Pons (tissue), 1 donor: ENCODE measurements around the gene SDK1.
A peak's percentile ranks its signal among the peaks of the same experiment; 100 is the strongest.
"Not testable (repeated sequence)": the region's sequence is repeated elsewhere in the genome, so short reads cannot be mapped to it uniquely, and the experiment has no call there.

Source experiments
- DNase-seq: peaks from one replicate; pipeline ENCODE4 v3.0.0-alpha.2; 2016; ENCODE audit warnings: low spot score

The SDK1 gene

GRCh38 chr7:4204513-4205165 is 903.6 kb downstream of the SDK1 start:
- DNase-seq, result no peak

GRCh38 chr7:4205828-4206227 is 904.8 kb downstream of the SDK1 start:
- no peak for DNase-seq

- DNase-seq, result no peak
Observed at GRCh38 chr7:4207011-4207410, 906.0 kb downstream of the SDK1 start.

DNA sequence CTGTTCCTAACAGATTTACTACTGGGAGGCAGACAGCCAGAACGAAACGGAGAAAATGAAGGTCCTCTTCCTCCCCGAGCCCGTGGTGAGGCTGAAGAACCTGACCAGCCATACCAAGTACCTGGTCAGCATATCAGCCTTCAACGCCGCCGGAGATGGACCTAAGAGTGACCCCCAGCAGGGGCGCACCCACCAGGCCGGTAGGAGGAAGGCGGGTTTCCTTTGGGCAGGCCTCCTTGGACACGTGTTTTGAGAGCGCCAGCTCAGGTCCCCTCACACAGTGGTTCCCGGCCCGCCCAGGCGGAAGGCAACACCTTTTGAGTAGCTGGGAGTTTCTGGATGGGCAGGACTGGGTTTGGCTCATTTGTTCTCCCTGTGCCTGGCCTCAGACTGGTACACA is 907.0 kb downstream of the SDK1 start:
- DNase-seq, result no peak

DNA sequence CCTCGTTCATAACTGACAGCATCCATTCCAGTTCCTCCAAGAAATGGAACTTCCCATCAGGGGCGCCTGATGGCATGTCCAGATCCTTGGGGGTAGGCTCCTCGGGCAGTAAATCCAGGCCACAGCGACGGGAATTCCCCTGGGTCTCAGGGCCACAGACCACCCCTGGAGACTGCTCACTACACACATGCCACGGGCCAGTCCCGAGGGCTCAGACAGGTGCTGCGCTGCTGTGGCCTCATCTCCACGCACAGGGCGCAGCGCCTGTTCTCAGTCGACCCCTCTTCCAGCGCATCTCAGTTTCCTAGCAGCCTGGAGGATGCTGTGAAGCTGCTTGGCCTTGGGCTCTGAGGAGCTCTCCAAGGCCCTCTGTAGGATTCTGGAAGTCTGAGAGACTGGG is 907.5 kb downstream of the SDK1 start:
- no peak for DNase-seq

GRCh38 chr7:4209126-4209525 is 908.1 kb downstream of the SDK1 start:
- no peak for DNase-seq

GRCh38 chr7:4209966-4210365 is 908.9 kb downstream of the SDK1 start:
- no peak for DNase-seq

GRCh38 chr7:4210821-4211220 is 909.8 kb downstream of the SDK1 start:
- DNase-seq, result no peak

DNA sequence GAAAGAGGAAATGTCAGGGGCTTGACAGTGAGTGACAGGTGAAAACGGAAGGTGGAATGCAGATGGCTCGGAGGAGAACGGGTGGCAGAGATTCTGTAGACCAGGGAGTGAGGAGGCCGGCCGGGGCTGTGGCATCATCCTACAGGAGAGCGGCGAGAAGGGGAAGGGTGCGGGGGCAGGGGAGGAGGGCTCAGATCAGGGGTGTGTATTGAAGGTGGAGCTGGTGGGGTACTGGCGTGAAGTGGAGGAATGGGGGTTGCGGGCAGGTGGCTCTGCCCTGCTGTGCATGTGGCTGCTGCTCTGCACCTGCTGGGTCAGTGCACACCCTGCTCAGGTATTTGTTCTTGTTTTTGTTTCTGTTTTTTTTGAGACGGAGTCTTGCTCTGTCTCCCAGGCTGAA is 910.2 kb downstream of the SDK1 start:
- DNase-seq, result no peak

DNA sequence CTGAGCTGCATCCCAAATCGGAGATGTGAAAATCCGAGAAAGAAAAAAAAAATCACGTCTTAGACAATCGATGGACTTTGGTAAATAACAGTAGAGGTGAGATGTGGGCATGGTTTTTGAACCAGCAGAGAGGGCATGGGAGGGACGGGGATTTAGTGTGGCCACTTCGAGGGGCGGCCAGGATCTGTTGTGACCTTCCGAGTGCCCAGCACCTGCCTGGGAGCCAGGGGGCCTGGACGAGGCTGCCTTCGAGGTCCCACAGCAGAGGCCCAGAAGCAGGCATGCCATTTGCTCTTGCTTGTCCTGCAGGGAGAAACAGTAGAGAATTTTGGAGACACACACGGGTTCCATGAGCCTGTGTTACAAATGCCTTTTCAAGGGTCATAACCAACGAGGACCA is 911.3 kb downstream of the SDK1 start:
- DNase-seq, result no peak

- no peak for DNase-seq
Observed at GRCh38 chr7:4214291-4215155, 913.5 kb downstream of the SDK1 start.

DNA sequence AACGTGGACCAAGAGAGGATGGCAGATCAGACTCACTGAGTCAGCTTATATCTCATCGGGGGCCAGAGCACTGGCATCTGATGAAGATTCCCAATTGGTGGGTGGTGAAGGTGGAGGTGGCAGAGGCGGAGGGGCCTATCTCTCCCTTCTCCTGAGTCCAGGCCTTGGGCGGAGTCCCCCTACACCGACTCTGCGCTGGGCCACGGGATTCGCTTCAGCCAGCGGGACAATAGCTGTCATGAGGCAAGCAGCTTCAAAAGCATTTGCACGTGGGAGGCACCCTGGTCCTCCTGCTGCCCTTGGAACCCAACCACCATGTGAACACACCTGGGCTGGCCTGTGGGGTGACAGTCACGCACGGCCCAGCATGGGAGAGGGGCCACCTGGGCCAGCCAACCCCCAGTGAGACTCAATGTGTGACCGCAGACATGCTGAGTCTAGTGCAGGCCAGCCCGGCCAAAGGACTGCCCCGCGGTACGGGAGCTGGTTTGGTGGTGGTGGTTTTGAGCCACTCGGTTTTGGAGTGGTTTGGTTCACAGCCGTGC is 914.2 kb downstream of the SDK1 start:
- DNase-seq, result no peak

DNA sequence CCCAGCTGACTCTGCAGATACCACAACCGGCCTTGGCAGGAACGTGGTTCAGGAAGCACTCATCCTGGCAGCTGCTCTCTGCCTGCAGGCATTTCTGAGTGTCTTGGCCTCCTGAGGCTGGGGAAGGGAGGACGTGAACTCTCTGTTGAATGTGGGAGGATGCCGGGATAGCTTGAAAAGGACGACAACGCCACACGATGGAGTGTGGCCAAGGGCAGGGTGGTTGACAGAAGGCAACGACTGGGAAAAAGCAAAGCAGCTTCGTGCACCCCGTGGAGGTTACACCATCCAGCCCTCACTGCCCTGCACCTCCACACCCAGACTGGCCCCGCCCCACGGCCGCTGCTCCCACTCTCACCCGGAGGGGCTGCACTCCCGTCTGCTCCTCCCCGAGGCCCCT is 915.0 kb downstream of the SDK1 start:
- no peak for DNase-seq

DNA sequence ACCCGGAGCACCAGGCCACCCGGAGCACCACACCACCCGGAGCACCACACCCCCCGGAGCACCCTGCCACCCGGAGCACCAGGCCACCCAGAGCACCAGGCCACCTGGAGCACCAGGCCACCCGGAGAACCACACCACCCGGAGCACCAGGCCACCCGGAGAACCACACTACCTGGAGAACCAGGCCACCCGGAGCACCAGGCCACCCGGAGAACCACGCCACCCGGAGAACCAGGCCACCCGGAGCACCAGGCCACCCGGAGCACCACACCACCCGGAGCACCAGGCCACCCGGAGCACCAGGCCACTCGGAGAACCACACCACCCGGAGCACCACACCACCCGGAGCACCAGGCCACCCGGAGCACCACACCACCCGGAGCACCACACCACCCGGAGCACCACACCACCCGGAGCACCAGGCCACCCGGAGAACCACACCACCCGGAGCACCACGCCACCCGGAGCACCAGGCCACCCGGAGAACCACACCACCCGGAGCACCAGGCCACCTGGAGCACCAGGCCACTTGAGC is 916.1 kb downstream of the SDK1 start:
- DNase-seq, result not testable (repeated sequence)

- no peak for DNase-seq
Observed at GRCh38 chr7:4218481-4218880, 917.4 kb downstream of the SDK1 start.

DNA sequence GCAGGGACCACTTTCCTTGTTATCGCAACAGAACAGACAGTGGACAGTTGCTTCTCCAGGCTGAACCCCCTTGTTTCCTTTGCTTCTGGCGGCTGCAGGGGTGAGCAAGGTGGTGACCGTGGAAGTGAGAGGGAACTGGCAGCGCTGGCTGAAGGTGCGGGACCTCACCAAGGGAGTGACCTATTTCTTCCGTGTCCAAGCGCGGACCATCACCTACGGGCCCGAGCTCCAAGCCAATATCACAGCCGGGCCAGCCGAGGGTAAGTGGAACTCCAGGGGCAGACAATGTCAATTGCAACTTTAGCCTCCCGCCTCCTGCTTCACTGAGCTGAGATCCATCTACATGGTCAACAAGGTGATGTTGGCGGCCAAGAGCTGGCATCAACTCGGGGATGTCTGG is 919.0 kb downstream of the SDK1 start:
- DNase-seq, result no peak

DNA sequence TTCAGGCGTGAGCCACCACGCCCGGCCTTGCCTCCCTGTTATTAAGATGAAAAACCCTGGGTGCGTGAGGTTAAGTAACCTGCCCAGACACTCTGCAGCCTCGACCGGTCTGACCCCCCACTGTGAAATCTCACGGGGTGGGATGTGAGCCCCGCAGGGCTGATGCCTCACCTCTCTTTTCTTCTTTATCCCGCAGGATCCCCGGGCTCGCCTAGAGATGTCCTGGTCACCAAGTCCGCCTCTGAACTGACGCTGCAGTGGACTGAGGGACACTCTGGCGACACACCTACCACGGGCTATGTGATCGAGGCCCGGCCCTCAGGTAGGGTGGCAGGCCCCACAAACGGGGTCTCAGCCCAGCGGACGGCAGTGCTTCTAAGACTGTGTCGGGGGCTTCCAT is 920.0 kb downstream of the SDK1 start:
- no peak for DNase-seq

DNA sequence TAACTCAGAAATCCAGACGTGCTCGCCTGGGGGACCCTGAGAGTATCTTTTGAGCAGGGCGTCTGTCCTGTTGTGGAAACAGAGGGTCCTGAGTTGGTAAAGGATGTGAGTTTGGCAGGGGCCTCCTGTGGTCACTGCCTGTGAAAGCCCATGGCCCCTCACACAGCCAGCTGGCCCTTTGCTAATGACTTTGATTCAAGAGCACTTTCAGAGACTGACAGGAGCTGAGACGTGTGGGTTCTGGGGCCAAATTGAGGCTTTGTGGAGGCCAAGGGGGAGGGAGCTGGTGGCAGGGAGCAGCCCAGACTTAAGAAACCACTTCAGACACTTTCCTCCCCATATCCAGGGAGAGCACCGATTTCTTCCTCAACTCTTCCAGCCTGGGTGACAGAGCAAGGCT is 921.6 kb downstream of the SDK1 start:
- no peak for DNase-seq

DNA sequence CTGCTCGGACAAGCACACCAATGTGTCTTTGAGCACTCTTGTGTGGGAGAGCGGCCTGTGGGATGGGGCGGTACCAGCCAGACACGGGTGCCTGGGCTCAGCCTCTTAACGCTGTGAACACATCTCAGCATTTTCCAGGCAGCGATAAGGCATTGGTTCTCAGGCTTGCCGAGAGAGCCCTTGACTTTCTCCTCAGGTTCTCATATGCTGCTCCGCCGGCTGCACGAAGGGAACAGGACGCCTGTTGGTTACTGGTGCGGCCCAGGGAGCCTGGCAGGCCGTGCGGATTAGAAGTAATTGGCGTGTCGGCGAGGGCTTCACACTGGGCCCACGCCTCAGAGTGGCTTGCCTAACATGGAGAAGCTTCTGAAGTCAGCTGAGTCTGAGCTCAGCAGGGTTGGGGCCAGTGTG is 924.3 kb downstream of the SDK1 start:
- DNase-seq, result no peak

DNA sequence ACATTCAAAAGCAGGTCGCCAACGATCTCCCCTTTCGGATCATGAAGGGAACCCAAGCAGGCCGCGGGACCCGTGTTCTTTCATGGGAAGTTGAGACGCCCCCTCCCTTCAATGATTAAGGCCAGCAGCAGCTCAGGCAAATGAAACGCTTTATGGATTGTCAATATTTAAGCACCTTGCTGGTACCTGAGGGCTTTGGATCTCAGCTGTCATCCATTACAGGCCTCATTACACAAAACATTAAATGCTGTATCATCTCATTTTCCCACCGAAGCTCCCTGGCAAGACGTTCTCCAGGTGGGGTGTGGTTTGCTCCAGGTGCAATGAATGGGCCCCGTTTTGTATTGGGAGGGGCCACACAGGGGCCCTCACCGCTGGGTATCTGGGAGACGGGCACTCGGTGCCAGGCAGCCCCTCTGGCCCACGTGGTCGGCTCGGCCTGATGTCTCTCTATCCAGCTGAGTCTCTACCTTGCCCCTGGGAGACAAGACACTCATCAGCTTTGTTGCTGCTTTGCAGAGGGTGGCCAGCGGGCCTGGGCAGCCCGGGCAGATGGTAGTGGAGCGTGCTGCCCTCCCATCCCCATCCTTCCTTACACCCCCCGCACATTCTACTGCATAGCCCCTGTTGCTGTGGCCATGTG is 925.0 kb downstream of the SDK1 start:
- no peak for DNase-seq

DNA sequence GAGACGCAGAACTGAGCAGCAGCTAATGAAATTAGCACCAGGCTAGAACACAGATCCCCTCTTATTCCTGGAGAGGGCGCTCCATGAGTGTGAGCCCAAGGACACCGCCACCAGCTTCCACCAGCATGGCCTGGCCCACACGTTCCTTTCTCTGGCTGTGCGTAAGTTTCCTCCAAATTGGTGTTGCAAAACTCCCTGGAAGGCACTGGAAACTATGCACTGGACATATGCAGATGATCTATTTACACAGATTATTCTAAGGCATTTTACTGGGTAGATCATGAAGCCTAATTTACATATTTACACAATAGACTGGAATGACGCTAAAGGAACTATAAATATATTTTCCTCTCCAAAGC is 925.5 kb downstream of the SDK1 start:
- DNase-seq, result no peak

- peak; percentile 8 for DNase-seq
Observed at GRCh38 chr7:4227105-4228010, 926.3 kb downstream of the SDK1 start.
